ENCODE data around the gene IMMP2L.
A peak's percentile ranks its signal among the peaks of the same experiment; 100 is the strongest.
"Not testable (repeated sequence)": the region's sequence is repeated elsewhere in the genome, so short reads cannot be mapped to it uniquely, and the experiment has no call there.

The IMMP2L gene

GRCh38 chr7:111294494-111294893 lies 267.8 kb downstream of the IMMP2L start:
- TF ChIP-seq, protein P1, sequence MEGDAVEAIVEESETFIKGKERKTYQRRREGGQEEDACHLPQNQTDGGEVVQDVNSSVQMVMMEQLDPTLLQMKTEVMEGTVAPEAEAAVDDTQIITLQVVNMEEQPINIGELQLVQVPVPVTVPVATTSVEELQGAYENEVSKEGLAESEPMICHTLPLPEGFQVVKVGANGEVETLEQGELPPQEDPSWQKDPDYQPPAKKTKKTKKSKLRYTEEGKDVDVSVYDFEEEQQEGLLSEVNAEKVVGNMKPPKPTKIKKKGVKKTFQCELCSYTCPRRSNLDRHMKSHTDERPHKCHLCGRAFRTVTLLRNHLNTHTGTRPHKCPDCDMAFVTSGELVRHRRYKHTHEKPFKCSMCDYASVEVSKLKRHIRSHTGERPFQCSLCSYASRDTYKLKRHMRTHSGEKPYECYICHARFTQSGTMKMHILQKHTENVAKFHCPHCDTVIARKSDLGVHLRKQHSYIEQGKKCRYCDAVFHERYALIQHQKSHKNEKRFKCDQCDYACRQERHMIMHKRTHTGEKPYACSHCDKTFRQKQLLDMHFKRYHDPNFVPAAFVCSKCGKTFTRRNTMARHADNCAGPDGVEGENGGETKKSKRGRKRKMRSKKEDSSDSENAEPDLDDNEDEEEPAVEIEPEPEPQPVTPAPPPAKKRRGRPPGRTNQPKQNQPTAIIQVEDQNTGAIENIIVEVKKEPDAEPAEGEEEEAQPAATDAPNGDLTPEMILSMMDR (IDR thresholded peaks at IDR 0.05; ENCODE audit: low read depth, low read length) = no peak
- H3K4me1 ChIP-seq = peaks cover 9% of the 10 kb centered on the region
- no peaks in the 10 kb centered on the region for H3K36me3 ChIP-seq
- DNase-seq = no peak
- no peak overlapping the region for H3K4me3 ChIP-seq (ENCODE audit: low read depth, low read length)
- no peaks in the 10 kb centered on the region for H3K27me3 ChIP-seq
- H3K9me3 ChIP-seq = no peaks in the 10 kb centered on the region

DNA sequence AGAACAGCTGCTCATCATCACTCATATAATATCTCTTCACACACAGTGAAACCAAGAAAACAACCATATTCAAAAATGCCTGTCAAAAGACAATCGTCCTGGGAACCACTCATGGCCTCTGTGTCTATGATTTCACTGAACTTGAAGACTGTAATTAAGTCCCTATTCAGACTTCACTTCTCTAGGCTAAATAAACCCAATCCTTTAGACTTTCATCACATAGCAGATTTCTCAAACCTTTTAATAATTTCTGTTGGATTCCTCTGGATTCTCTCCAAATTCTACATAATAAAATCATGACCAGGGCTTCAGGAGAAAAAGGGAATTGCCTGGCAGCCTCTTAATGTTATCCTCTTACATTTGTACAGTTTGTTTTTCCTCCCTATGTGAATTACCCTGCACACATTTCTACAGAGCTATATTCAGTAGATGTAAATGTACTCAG lies 270.2 kb downstream of the IMMP2L start:
- Histone ChIP-seq H3K9me3 (no peaks in the 10 kb centered on the region), H3K4me3 (ENCODE audit: low read depth, low read length) (no peak overlapping the region), H3K4me1 (peaks cover 9% of the 10 kb centered on the region), H3K27me3 (no peaks in the 10 kb centered on the region), H3K36me3 (no peaks in the 10 kb centered on the region)
- DNase-seq = no peak
- TF ChIP-seq, protein P1 (IDR thresholded peaks at IDR 0.05; ENCODE audit: low read depth, low read length) = no peak

DNA sequence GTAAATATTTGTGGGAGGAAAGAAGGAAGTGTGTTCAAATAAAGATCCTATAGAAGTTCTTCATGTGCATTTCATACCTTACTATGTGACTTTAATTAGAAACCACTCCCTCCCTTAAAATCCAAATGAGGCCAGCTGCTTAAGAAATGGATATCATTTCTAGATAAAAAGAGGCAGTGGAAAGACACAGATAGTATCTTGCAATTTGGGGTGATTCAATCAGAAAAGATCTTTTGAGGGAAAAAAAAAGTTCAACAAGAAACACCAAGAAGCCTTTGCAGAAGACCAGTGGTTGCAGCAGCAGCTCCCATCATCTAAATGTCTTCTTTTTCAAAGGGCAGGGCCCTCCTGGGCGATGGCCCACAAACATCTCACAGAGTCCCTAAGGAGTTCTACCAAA lies 271.3 kb downstream of the IMMP2L start:
- H3K4me3 ChIP-seq (ENCODE audit: low read depth, low read length) = no peak overlapping the region
- H3K36me3 ChIP-seq = no peaks in the 10 kb centered on the region
- H3K4me1 ChIP-seq = peaks cover 9% of the 10 kb centered on the region
- H3K9me3 ChIP-seq = no peaks in the 10 kb centered on the region
- no peaks in the 10 kb centered on the region for H3K27me3 ChIP-seq
- TF ChIP-seq, protein P1 (IDR thresholded peaks at IDR 0.05; ENCODE audit: low read depth, low read length) = no peak
- DNase-seq = no peak

DNA sequence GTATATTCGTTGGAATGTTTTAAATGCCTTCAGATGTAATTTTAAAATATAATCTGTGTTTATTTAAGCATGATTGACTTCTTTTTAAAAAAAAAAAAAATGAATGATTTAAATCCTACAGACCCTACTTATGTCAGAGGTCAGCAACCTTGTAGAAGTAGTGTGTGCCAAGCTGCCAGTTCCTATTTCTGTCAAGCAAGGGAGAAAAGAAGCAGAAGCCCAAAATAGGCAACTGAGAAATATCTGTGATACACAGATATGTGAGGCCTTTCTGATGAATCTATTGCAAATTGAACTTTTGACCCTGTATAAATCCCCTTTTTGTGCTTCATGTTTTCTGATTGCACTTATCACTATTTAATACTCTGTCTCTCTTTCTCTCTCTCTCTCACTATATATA lies 271.9 kb downstream of the IMMP2L start:
- TF ChIP-seq, protein P1 (IDR thresholded peaks at IDR 0.05; ENCODE audit: low read depth, low read length) = no peak
- Histone ChIP-seq H3K4me3 (ENCODE audit: low read depth, low read length) (no peak overlapping the region), H3K9me3 (no peaks in the 10 kb centered on the region), H3K27me3 (no peaks in the 10 kb centered on the region), H3K36me3 (no peaks in the 10 kb centered on the region), H3K4me1 (peaks cover 9% of the 10 kb centered on the region)
- DNase-seq = peak; percentile 33

- H3K4me1 ChIP-seq; H3K36me3 ChIP-seq; H3K9me3 ChIP-seq; H3K27me3 ChIP-seq; DNase-seq; H3K4me3 ChIP-seq (ENCODE audit: low read depth, low read length): not testable (repeated sequence)
Measured at GRCh38 chr7:111288441-111288840, 273.9 kb downstream of the IMMP2L start.

DNA sequence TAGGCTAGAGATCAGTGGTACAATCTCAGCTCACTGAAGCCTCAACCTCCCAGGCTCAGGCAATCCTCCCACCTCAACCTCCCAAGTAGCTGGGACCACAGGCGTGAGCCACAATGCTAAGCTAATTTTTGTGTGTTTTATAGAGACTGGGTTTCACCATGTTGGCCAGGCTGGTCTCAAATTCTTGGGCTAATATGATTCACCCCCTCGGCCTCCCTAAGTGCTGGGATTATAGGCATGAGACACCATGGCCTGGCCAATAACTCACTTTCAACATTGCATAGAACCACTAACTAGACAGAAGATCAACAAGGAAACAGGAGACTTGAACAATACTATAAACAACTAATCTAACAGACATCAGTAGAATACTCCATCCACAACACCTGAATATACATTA lies 279.7 kb downstream of the IMMP2L start:
- no peaks in the 10 kb centered on the region for H3K9me3 ChIP-seq
- no peak overlapping the region for H3K4me3 ChIP-seq (ENCODE audit: low read depth, low read length)
- H3K36me3 ChIP-seq = no peaks in the 10 kb centered on the region
- no peaks in the 10 kb centered on the region; the same call in 1 of the 2 replicates for H3K4me1 ChIP-seq
- no peaks in the 10 kb centered on the region for H3K27me3 ChIP-seq
- TF ChIP-seq, protein P1 (IDR thresholded peaks at IDR 0.05; ENCODE audit: low read depth, low read length) = no peak
- DNase-seq = no peak

- Histone ChIP-seq H3K4me3 (ENCODE audit: low read depth, low read length) (no peak overlapping the region), H3K9me3 (no peaks in the 10 kb centered on the region), H3K36me3 (no peaks in the 10 kb centered on the region), H3K27me3 (no peaks in the 10 kb centered on the region), H3K4me1 (peaks cover 20% of the 10 kb centered on the region)
- TF ChIP-seq, protein P1 (IDR thresholded peaks at IDR 0.05; ENCODE audit: low read depth, low read length) = no peak
- DNase-seq = no peak
Measured at GRCh38 chr7:111274857-111275256, 287.4 kb downstream of the IMMP2L start.

Data from BE2C (cell line).